Gastroesophageal sphincter (tissue), 3 donors: ENCODE data around the gene MIER1.

Experiments used
- POLR2A ChIP-seq, 2 donors: fragments of 450-650 bp; IDR thresholded peaks; one replicate each; pipeline ENCODE4 v1.6.1; 2017; ENCODE audit warnings: antibody characterized with exemption in 2 of 2, mild to moderate bottlenecking in 2 of 2, moderate library complexity in 1 of 2
- TF ChIP-seq, protein P1 (sequence below), 4 experiments: fragments of 200-600 bp in 2 of 4; fragments of 450-650 bp in 2 of 4; sonication (generic) in 1 of 4; IDR thresholded peaks; one replicate each; pipeline ENCODE4 v1.5.1; 2017 to 2019; ENCODE audit warnings: antibody characterized with exemption in 4 of 4, mild to moderate bottlenecking in 2 of 4, moderate library complexity in 2 of 4

DNA sequence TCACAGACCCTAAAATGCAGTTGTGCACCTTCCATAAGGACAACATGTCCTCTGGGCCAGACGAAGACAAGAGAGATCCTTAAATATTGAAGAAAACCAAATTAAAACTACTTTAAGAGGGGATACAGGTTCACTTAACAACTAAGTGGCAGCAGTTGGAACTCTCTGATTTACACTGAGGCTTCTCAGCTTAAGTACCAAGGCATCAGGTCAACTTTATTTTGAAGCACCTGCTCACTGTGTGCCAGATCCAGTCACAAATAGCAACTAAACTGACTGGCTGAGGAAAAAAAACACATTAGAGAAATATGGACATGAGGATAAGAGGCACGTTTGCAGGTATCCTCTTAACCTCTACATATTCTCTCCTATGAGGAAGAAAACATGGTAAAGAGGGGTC, 96.0 kb downstream of the MIER1 start:
- no peak for TF ChIP-seq POLR2A (IDR thresholded peaks at IDR 0.05)
- TF ChIP-seq, protein P1, sequence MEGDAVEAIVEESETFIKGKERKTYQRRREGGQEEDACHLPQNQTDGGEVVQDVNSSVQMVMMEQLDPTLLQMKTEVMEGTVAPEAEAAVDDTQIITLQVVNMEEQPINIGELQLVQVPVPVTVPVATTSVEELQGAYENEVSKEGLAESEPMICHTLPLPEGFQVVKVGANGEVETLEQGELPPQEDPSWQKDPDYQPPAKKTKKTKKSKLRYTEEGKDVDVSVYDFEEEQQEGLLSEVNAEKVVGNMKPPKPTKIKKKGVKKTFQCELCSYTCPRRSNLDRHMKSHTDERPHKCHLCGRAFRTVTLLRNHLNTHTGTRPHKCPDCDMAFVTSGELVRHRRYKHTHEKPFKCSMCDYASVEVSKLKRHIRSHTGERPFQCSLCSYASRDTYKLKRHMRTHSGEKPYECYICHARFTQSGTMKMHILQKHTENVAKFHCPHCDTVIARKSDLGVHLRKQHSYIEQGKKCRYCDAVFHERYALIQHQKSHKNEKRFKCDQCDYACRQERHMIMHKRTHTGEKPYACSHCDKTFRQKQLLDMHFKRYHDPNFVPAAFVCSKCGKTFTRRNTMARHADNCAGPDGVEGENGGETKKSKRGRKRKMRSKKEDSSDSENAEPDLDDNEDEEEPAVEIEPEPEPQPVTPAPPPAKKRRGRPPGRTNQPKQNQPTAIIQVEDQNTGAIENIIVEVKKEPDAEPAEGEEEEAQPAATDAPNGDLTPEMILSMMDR (IDR thresholded peaks at IDR 0.05): no peak
